Left lung (tissue), 10 donors: ENCODE results near the gene ATP9A. TPM values are rescaled to one million over a fixed set of nuclear protein-coding genes. Genes with fewer than 3 reads are reported as not detected.

ENCODE experiments used
- ATAC-seq: fragments of 200-7000 bp; cut with Tn5 transposase; one replicate; pipeline ENCODE4 v1.9.1; 2020; ENCODE audit warnings: moderate library complexity
- DNase-seq, 4 donors: peaks; one replicate each; pipeline ENCODE4 v3.0.0-alpha.2; 2013 to 2020
- H3K27ac ChIP-seq, 2 donors: fragments of 200-600 bp; sonication (generic) in 1 of 2; one replicate each; pipeline versions ENCODE4 v1.5.0 to v1.8.0; 2020 to 2021
- H3K27me3 ChIP-seq, 2 donors: fragments of 200-600 bp; sonication (generic) in 1 of 2; one replicate each; pipeline versions ENCODE4 v1.5.0 to v1.8.0; 2020 to 2021
- H3K36me3 ChIP-seq, 2 donors: fragments of 200-600 bp; sonication (generic) in 1 of 2; one replicate each; pipeline versions ENCODE4 v1.5.0 to v1.8.0; 2020 to 2021
- H3K4me1 ChIP-seq, 2 donors: fragments of 200-600 bp; one replicate each; pipeline ENCODE4 v1.8.0; 2021
- H3K4me3 ChIP-seq, 2 donors: fragments of 200-600 bp; sonication (generic) in 1 of 2; one replicate each; pipeline versions ENCODE4 v1.5.0 to v1.8.0; 2020 to 2021; ENCODE audit warnings: mild to moderate bottlenecking in 1 of 2
- H3K9me3 ChIP-seq, 2 donors: fragments of 200-600 bp; sonication (generic) in 1 of 2; one replicate each; pipeline versions ENCODE4 v1.5.0 to v1.8.0; 2020 to 2021
- CTCF ChIP-seq, 2 donors: fragments of 200-600 bp; sonication (generic) in 1 of 2; IDR thresholded peaks; one replicate each; pipeline versions ENCODE4 v1.5.0 to v1.8.0; 2021; ENCODE audit warnings: antibody characterized with exemption in 2 of 2
- intact Hi-C, 2 donors: fragments of 100-400 bp; cut with DNase I; formaldehyde crosslinking; loops; one replicate each; pipeline versions ENCODE4 v1.11.2 to v1.14.2; 2022
- polyA plus RNA-seq, 6 donors: library from polyadenylated mRNA; unstranded; fragments of 120-200 nt; gene quantifications; one replicate each; pipeline ENCODE4 v1.2.1, GENCODE V29; 2013; ENCODE audit not compliant: insufficient read length in 6 of 6
- total RNA-seq, 2 donors: library from RNA; stranded (reverse); fragmentation: NEBNext Ultra II Directional; extraction: Animal tissue kit (Norgen Biotek cat#: 25700); gene quantifications; one replicate each; pipeline ENCODE4 v1.2.1, GENCODE V29; 2021
- donor health status: DM: no; HTN: yes; CAD: no.
- donor health status: DM: no; HTN: no; CAD: no.

The ATP9A gene
- total and polyA plus RNA-seq, 8 donors = 15.3 to 59.7 (median 50.4) TPM

- H3K27ac ChIP-seq = no peak overlapping the region
- H3K36me3 ChIP-seq = peaks cover 0 to 7% of the 10 kb centered on the region in 2 donors
- no peaks in the 10 kb centered on the region for H3K9me3 ChIP-seq
- ATAC-seq (no peak), DNase-seq (peak in 1 of 4 donors; percentile 52)
- no peaks in the 10 kb centered on the region for H3K27me3 ChIP-seq
- no peak for TF ChIP-seq CTCF (IDR thresholded peaks at IDR 0.05)
- intact Hi-C loops = no loop called here
- no peaks in the 10 kb centered on the region for H3K4me1 ChIP-seq
- H3K4me3 ChIP-seq = no peak overlapping the region
Measured at GRCh38 chr20:51710361-51710894, 57.8 kb downstream of the ATP9A start.

- Histone ChIP-seq H3K9me3 (no peaks in the 10 kb centered on the region), H3K27ac (no peak overlapping the region), H3K36me3 (peaks cover 0 to 4% of the 10 kb centered on the region in 2 donors), H3K4me1 (no peaks in the 10 kb centered on the region), H3K4me3 (no peak overlapping the region), H3K27me3 (no peaks in the 10 kb centered on the region)
- intact Hi-C loops = no loop called here
- DNase-seq = no peak
- no peak for TF ChIP-seq CTCF (IDR thresholded peaks at IDR 0.05)
- no peak for ATAC-seq
Measured at GRCh38 chr20:51705400-51705799, 62.8 kb downstream of the ATP9A start.

GRCh38 chr20:51703400-51704287 lies 64.5 kb downstream of the ATP9A start:
- Histone ChIP-seq H3K27ac (no peak overlapping the region), H3K36me3 (no peaks in the 10 kb centered on the region), H3K4me3 (no peak overlapping the region), H3K4me1 (no peaks in the 10 kb centered on the region), H3K9me3 (no peaks in the 10 kb centered on the region), H3K27me3 (no peaks in the 10 kb centered on the region)
- TF ChIP-seq CTCF (IDR thresholded peaks at IDR 0.05) = no peak
- ATAC-seq = no peak
- intact Hi-C loops = no loop called here
- no peak for DNase-seq

GRCh38 chr20:51702556-51702955 lies 65.6 kb downstream of the ATP9A start:
- Histone ChIP-seq H3K27ac (no peak overlapping the region), H3K27me3 (no peaks in the 10 kb centered on the region), H3K9me3 (no peaks in the 10 kb centered on the region), H3K4me1 (peaks cover 0 to under 1% of the 10 kb centered on the region in 2 donors), H3K36me3 (no peaks in the 10 kb centered on the region), H3K4me3 (no peak overlapping the region)
- no peak for TF ChIP-seq CTCF (IDR thresholded peaks at IDR 0.05)
- DNase-seq (no peak), ATAC-seq (no peak)
- intact Hi-C loops = no loop called here

GRCh38 chr20:51700809-51701285 lies 67.3 kb downstream of the ATP9A start:
- H3K9me3 ChIP-seq = no peaks in the 10 kb centered on the region
- TF ChIP-seq CTCF (IDR thresholded peaks at IDR 0.05) = peak; percentile 59 to 64
- intact Hi-C loops = no loop called here
- peak; percentile 63 for ATAC-seq
- no peaks in the 10 kb centered on the region for H3K36me3 ChIP-seq
- H3K27me3 ChIP-seq = no peaks in the 10 kb centered on the region
- H3K4me1 ChIP-seq = peaks cover 0 to 11% of the 10 kb centered on the region in 2 donors
- no peak overlapping the region for H3K27ac ChIP-seq
- no peak overlapping the region for H3K4me3 ChIP-seq
- no peak for DNase-seq
